K562 (cell line): ENCODE data around the gene CALM1. TPM values are rescaled to one million over a fixed set of nuclear protein-coding genes. Genes with fewer than 3 reads are reported as not detected.
A peak's percentile ranks its signal among the peaks of the same experiment; 100 is the strongest.

Source experiments
- CHD7 ChIP-seq: fragments of 200-600 bp; sonication (generic); IDR thresholded peaks from one replicate; pipeline ENCODE4 v1.6.1; 2012; ENCODE audit warnings: mild to moderate bottlenecking, low read depth, low read length, inconsistent platforms
- ILK ChIP-seq: fragments of 450-650 bp; IDR thresholded peaks from 2 replicates; pipeline ENCODE4 v1.6.1; 2016; ENCODE audit warnings: missing genetic modification characterization, low read depth, mild to moderate bottlenecking, missing compliant biosample characterization, moderate library complexity, borderline replicate concordance
- NR3C1 ChIP-seq: sonication (generic); formaldehyde crosslinking; IDR thresholded peaks from 2 replicates; pipeline ENCODE4 v1.8.1; 2022; ENCODE audit warnings: missing genetic modification reagents
- RBM25 ChIP-seq: fragments of 200-400 bp; formaldehyde crosslinking; IDR thresholded peaks from 2 replicates; pipeline ENCODE4 v1.6.1; 2018; ENCODE audit warnings: low read length, low read depth, moderate library complexity; ENCODE audit not compliant: severe bottlenecking
- TAF1 ChIP-seq: IDR thresholded peaks from 2 replicates; pipeline ENCODE4 v1.6.1; 2011; ENCODE audit warnings: mild to moderate bottlenecking, low read length, moderate library complexity; ENCODE audit not compliant: insufficient read depth, control insufficient read depth, severe bottlenecking; ENCODE audit errors: extremely low read depth
- TCF7 ChIP-seq: sonication (generic); IDR thresholded peaks from 2 replicates; pipeline ENCODE4 v1.6.1; 2016; ENCODE audit warnings: antibody characterized with exemption, borderline replicate concordance
- TFAM ChIP-seq: fragments of 250-450 bp; sonication (Bioruptor Pico); conservative IDR thresholded peaks from 2 replicates; pipeline ENCODE4 v1.5.0; 2021; ENCODE audit warnings: mild to moderate bottlenecking, moderate library complexity
- THRA ChIP-seq: fragments of 450-650 bp; IDR thresholded peaks from 2 replicates; pipeline ENCODE4 v1.6.1; 2017; ENCODE audit warnings: mild to moderate bottlenecking, moderate library complexity
- ZNF121 ChIP-seq: sonication (generic); formaldehyde crosslinking; conservative IDR thresholded peaks from 2 replicates; pipeline ENCODE4 v1.8.0; 2022; ENCODE audit warnings: missing genetic modification reagents
- ZNF23 ChIP-seq: fragments of 250-450 bp; sonication (Bioruptor Pico); IDR thresholded peaks from 2 replicates; pipeline ENCODE4 v1.4.0; 2020; ENCODE audit warnings: mild to moderate bottlenecking
- polyA plus RNA-seq, 8 experiments: library from polyadenylated mRNA; depleted of rRNA in 4 of 8; stranded (reverse) in 5 of 8; unstranded in 3 of 8; fragments of >200 nt; fragmentation: Nextera tagmentation in 2 of 8; fragmentation: Illumina TruSeq in 1 of 8; extraction: Ambion mirVana in 2 of 8; extraction: Trizol in 1 of 8; gene quantifications; 2 replicates each; pipeline versions ENCODE4 v1.2.1 to v1.2.3, GENCODE V29; 2011 to 2014; ENCODE audit warnings: inconsistent platforms in 1 of 8, missing spikeins in 1 of 8
- total RNA-seq, 7 experiments: library from RNA; depleted of rRNA in 6 of 7; stranded (reverse); fragments of >200 nt in 6 of 7; fragmentation: Illumina TruSeq in 2 of 7; extraction: Trizol in 2 of 7; gene quantifications; 2 replicates each; pipeline versions ENCODE4 v1.2.1 to v1.2.3, GENCODE V29; 2011 to 2021; ENCODE audit warnings: low replicate concordance in 1 of 7

The CALM1 gene
- total and polyA plus RNA-seq, 9 of the 15 experiments (the other 6 are each of a cell fraction or from before 2014, with no cell fraction given) = 48.0 to 269 (median 158) TPM

DNA sequence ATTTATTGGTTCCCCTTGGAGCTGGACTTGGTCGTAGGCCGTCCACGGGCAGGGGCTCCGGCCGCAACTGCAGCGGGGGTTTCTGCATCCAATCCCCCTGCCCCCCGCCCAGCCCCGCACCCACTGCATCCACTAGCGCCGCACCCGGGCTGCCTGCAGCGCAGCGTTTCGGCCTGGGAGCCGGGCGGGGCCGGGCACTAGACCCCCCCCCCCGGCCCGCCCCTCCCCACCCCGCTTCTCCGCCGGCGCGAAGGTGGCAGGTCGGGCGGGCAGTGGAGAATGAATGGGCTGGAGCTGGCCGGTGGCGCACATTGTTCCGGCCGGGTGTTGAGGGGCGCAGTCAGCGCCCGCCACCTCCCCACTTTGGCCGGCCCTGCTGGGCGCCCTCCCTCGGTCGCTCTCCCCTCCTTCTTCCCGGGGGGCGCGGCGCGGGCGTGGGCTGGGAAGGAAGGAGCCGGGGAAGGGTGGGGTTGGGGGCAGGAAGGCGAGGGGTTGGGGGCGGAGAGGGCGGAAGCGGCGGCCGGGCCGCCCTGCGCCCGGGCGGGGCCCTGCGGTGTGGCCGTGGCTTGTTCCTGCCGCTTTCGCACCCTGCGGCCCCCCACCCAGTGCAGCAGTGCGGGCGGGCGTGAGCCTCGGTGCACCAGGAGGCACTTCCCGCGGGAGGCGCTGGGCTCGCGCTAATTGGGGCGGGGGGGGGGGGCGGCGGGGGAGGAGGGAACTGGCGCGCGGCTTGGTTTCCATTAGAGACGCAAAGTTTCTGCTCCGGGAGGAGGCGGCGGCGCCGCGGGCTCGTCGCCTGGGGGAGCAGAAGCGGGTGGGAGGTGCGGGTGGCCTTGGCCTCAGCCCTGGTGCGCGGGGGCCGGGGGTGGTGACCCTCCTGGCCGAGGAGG lies 841 bp downstream of the CALM1 start (continued):
- TF ChIP-seq CHD7 (no peak), RBM25 (peak; percentile 22), TCF7 (no peak), TAF1 (peak; percentile 28), ZNF23 (CRISPR knock-in tag) (no peak), NR3C1 (CRISPR knock-in tag) (no peak), ZNF121 (no peak), THRA (no peak), TFAM (CRISPR knock-in tag) (no peak), ILK (no peak)
